Measurements from ENCODE around the gene ITFG1. TPM values are rescaled to one million over a fixed set of nuclear protein-coding genes. Genes with fewer than 3 reads are reported as not detected.
"Not testable (repeated sequence)": the region's sequence is repeated elsewhere in the genome, so short reads cannot be mapped to it uniquely, and the experiment has no call there.

ITFG1 gene
- total RNA-seq, 6 experiments from 2014 or later: 29.9 to 43.8 (median 39.2) TPM

DNA sequence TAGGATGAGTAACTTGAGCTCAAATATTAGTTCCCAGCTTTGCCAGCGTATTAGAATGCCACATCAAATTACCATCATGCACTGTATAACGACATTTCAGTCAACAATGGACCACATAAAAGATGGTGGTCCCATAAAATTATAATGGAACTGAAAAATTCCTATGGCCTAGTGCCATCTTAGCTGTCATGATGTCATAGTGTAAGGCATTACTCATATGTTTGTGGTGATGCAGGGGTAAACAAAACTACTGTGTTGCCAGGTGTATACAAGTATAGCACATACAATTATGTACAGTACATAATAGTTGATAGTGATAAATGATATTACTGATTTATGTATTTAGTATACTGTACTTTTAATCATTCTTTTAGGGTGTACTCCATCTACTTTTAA is 262.7 kb downstream of the ITFG1 start:
- intact Hi-C loops (cut with DNase I): no loop called here
- Histone ChIP-seq H3K36me3 (no peaks in the 10 kb centered on the region), H3K4me1 (no peaks in the 10 kb centered on the region), H3K27ac (no peak overlapping the region), H3K9me3 (no peaks in the 10 kb centered on the region), H3K4me3 (no peak overlapping the region), H3K27me3 (no peaks in the 10 kb centered on the region)
- 91% methylated on average over 2 of the region's 2 CpGs for WGBS (ENCODE audit: insufficient coverage, low coverage, low lambda C conversion rate, missing lambda C conversion rate)
- DNase-seq (no peak), ATAC-seq (no peak)
- no peak for TF ChIP-seq POLR2A (IDR thresholded peaks at IDR 0.05)
- TF ChIP-seq, protein P1, sequence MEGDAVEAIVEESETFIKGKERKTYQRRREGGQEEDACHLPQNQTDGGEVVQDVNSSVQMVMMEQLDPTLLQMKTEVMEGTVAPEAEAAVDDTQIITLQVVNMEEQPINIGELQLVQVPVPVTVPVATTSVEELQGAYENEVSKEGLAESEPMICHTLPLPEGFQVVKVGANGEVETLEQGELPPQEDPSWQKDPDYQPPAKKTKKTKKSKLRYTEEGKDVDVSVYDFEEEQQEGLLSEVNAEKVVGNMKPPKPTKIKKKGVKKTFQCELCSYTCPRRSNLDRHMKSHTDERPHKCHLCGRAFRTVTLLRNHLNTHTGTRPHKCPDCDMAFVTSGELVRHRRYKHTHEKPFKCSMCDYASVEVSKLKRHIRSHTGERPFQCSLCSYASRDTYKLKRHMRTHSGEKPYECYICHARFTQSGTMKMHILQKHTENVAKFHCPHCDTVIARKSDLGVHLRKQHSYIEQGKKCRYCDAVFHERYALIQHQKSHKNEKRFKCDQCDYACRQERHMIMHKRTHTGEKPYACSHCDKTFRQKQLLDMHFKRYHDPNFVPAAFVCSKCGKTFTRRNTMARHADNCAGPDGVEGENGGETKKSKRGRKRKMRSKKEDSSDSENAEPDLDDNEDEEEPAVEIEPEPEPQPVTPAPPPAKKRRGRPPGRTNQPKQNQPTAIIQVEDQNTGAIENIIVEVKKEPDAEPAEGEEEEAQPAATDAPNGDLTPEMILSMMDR (IDR thresholded peaks at IDR 0.05): no peak

DNA sequence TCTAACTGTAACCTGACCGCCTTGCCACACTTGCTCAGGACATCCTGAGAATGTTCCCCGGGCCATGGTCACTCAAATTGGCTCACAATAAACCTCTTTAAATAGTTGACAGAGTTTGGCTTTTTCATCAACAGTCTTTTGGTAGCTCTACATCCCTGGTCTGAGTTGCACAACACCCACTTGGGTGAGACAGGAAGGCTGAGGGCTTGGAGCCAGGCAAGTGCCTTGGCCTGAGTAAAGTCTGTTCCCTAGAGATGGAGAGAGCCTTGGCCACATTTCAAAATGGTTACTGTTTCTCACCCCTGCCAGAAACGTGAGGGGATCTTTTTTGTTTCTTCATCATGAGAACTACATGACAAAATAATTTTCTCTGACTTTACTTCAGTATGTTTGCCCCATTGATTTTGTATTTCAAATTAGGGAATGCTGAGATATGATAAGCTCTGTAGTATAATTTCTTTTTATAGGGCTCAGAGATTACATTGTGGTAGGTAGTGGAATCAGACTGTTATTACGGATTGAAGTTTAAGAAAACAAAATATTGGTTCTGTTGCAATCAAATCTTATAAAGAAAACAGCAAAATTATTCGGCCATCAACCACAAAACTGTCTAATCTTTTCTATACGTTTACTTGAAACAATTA is 263.2 kb downstream of the ITFG1 start:
- Histone ChIP-seq H3K4me3 (no peak overlapping the region), H3K36me3 (no peaks in the 10 kb centered on the region), H3K27me3 (no peaks in the 10 kb centered on the region), H3K9me3 (no peaks in the 10 kb centered on the region), H3K4me1 (no peaks in the 10 kb centered on the region), H3K27ac (no peak overlapping the region)
- WGBS (ENCODE audit: insufficient coverage, low coverage, low lambda C conversion rate, missing lambda C conversion rate): 93% methylated on average over 6 of the region's 6 CpGs
- intact Hi-C loops (cut with DNase I): no loop called here
- no peak for TF ChIP-seq POLR2A (IDR thresholded peaks at IDR 0.05)
- TF ChIP-seq, protein P1 (IDR thresholded peaks at IDR 0.05): no peak
- no peak for DNase-seq
- ATAC-seq: peak in 1 of 4 donors; percentile 29

DNA sequence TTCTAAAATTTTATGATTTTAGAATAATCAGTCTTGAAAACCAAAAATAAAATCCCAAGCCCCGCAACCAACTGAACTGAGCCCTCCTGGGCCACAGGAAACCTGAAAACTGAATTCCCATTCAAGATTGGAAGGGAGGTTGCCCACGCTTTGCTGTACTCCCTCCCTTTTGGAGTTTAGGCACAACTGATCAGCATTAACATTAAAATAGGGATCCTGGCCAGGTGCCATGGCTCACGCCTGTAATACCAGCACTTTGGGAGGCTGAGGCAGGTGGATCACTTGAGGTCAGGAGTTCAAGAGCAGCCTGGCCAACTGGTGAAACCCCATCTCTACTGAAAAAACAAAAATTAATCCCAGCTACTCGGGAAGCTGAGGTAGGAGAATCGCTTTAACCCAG is 264.4 kb downstream of the ITFG1 start:
- intact Hi-C loops (cut with DNase I): no loop called here
- Histone ChIP-seq H3K4me1 (no peaks in the 10 kb centered on the region), H3K4me3 (no peak overlapping the region), H3K27me3 (no peaks in the 10 kb centered on the region), H3K9me3 (no peaks in the 10 kb centered on the region), H3K27ac (no peak overlapping the region), H3K36me3 (no peaks in the 10 kb centered on the region)
- no peak for DNase-seq
- ATAC-seq: no peak
- 91% methylated on average over 4 of the region's 5 CpGs for WGBS (ENCODE audit: insufficient coverage, low coverage, low lambda C conversion rate, missing lambda C conversion rate)
- TF ChIP-seq, protein P1 (IDR thresholded peaks at IDR 0.05): no peak
- no peak for TF ChIP-seq POLR2A (IDR thresholded peaks at IDR 0.05)

DNA sequence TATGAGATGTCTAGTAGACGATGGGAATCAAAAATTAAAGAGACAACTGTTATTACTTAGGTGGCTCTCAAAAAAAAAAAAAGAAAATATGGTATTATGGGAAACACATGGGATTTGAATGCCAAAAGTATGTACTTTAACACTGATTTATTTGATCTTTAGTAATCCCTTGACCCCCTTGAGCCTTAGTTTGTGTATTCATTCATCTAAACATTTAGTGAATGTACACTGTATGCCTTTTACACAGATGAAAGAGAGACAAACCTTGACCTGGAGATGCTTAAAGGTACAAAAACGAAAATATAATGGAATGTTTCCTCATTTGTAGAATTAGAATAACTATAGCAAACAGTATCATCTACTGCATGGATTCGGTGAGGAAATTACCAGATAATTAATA is 278.5 kb downstream of the ITFG1 start:
- H3K27me3 ChIP-seq: no peaks in the 10 kb centered on the region
- H3K9me3 ChIP-seq: no peaks in the 10 kb centered on the region
- intact Hi-C loops (cut with DNase I): no loop called here
- TF ChIP-seq POLR2A (IDR thresholded peaks at IDR 0.05): no peak
- TF ChIP-seq, protein P1 (IDR thresholded peaks at IDR 0.05): no peak
- H3K4me3 ChIP-seq: no peak overlapping the region
- no peak overlapping the region for H3K27ac ChIP-seq
- no peaks in the 10 kb centered on the region for H3K4me1 ChIP-seq
- ATAC-seq (no peak), DNase-seq (no peak)
- WGBS (ENCODE audit: insufficient coverage, low coverage, low lambda C conversion rate, missing lambda C conversion rate): 94% methylated on average over 3 of the region's 3 CpGs
- H3K36me3 ChIP-seq: no peaks in the 10 kb centered on the region

DNA sequence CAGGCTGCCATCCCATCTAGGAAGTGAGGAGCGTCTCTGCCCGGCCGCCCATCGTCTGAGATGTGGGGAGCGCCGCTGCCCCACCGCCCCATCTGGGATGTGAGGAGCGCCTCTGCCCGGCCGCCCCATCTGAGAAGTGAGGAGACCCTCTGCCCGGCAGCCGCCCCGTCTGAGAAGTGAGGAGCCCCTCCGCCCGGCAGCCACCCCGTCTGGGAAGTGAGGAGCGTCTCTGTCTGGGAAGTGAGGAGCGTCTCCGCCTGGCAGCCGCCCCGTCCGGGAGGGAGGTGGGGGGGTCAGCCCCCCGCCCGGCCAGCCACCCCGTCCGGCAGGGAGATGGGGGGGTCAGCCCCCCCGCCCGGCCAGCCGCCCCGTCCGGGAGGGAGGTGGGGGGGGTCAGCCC is 279.8 kb downstream of the ITFG1 start:
- ATAC-seq; H3K27me3 ChIP-seq; H3K4me3 ChIP-seq; H3K9me3 ChIP-seq; intact Hi-C loops (cut with DNase I); H3K27ac ChIP-seq; H3K4me1 ChIP-seq; H3K36me3 ChIP-seq; DNase-seq: not testable (repeated sequence)
- no CpG with 5 or more reads among the region's 31 CpGs for WGBS (ENCODE audit: insufficient coverage, low coverage, low lambda C conversion rate, missing lambda C conversion rate)

Measured in right lobe of liver (tissue), 6 donors.